Glutamatergic neuron (in vitro differentiated cells): ENCODE results near the gene MAP1LC3B2. TPM values are rescaled to one million over a fixed set of nuclear protein-coding genes. Genes with fewer than 3 reads are reported as not detected.
A peak's percentile ranks its signal among the peaks of the same experiment; 100 is the strongest.

Experiments used
- DNase-seq: peaks from one replicate; pipeline ENCODE4 v3.0.0; 2022
- H3K27ac Mint-ChIP-seq: one replicate; pipeline ENCODE4 v1.8.0; 2020; ENCODE audit warnings: mild to moderate bottlenecking, mixed read lengths, inconsistent platforms; ENCODE audit not compliant: unreplicated experiment
- H3K27me3 Mint-ChIP-seq: one replicate; pipeline ENCODE4 v1.8.0; 2020; ENCODE audit warnings: mild to moderate bottlenecking, moderate library complexity, mixed read lengths, inconsistent platforms; ENCODE audit not compliant: unreplicated experiment
- H3K36me3 Mint-ChIP-seq: one replicate; pipeline ENCODE4 v1.8.0; 2020; ENCODE audit warnings: mild to moderate bottlenecking, mixed read lengths, inconsistent platforms; ENCODE audit not compliant: unreplicated experiment
- H3K4me1 Mint-ChIP-seq: one replicate; pipeline ENCODE4 v1.8.0; 2020; ENCODE audit warnings: mild to moderate bottlenecking, low read depth, mixed read lengths, inconsistent platforms; ENCODE audit not compliant: unreplicated experiment
- H3K4me3 Mint-ChIP-seq: one replicate; pipeline ENCODE4 v1.8.0; 2020; ENCODE audit warnings: mild to moderate bottlenecking, mixed read lengths, inconsistent platforms; ENCODE audit not compliant: unreplicated experiment
- H3K9me3 Mint-ChIP-seq: one replicate; pipeline ENCODE4 v1.8.0; 2020; ENCODE audit warnings: mild to moderate bottlenecking, moderate library complexity, mixed read lengths, inconsistent platforms; ENCODE audit not compliant: unreplicated experiment
- CTCF ChIP-seq: fragments of 200-600 bp; sonication (generic); IDR thresholded peaks from one replicate; pipeline ENCODE4 v1.5.0; 2021; ENCODE audit not compliant: partially characterized antibody, unreplicated experiment
- total RNA-seq: library from RNA; stranded (reverse); fragmentation: NEBNext Ultra II Directional; extraction: Animal tissue kit (Norgen Biotek cat#: 25700); gene quantifications from one replicate; pipeline ENCODE4 v1.2.1, GENCODE V29; 2021; ENCODE audit not compliant: unreplicated experiment

Gene MAP1LC3B2
- total RNA-seq, 1 donor from 2014 or later, result 4.4 TPM

GRCh38 chr12:116528065-116528464, 31.1 kb upstream of the MAP1LC3B2 start:
- H3K27ac Mint-ChIP-seq, result no peak overlapping the region
- no peak for TF ChIP-seq CTCF
- peaks cover 8% of the 10 kb centered on the region for H3K4me1 Mint-ChIP-seq
- H3K9me3 Mint-ChIP-seq, result peaks cover 2% of the 10 kb centered on the region
- DNase-seq, result no peak
- H3K27me3 Mint-ChIP-seq, result peaks cover 11% of the 10 kb centered on the region
- H3K4me3 Mint-ChIP-seq, result no peak overlapping the region
- H3K36me3 Mint-ChIP-seq, result no peaks in the 10 kb centered on the region

GRCh38 chr12:116528498-116528897, 30.7 kb upstream of the MAP1LC3B2 start:
- no peak overlapping the region for H3K27ac Mint-ChIP-seq
- no peak for TF ChIP-seq CTCF
- H3K27me3 Mint-ChIP-seq, result peaks cover 11% of the 10 kb centered on the region
- no peak for DNase-seq
- no peaks in the 10 kb centered on the region for H3K36me3 Mint-ChIP-seq
- peaks cover 2% of the 10 kb centered on the region for H3K9me3 Mint-ChIP-seq
- H3K4me3 Mint-ChIP-seq, result no peak overlapping the region
- H3K4me1 Mint-ChIP-seq, result peaks cover 8% of the 10 kb centered on the region

- peaks cover 2% of the 10 kb centered on the region for H3K9me3 Mint-ChIP-seq
- H3K4me3 Mint-ChIP-seq, result no peak overlapping the region
- no peak overlapping the region for H3K27ac Mint-ChIP-seq
- H3K27me3 Mint-ChIP-seq, result peaks cover 13% of the 10 kb centered on the region
- no peaks in the 10 kb centered on the region for H3K36me3 Mint-ChIP-seq
- H3K4me1 Mint-ChIP-seq, result peaks cover 8% of the 10 kb centered on the region
- DNase-seq, result no peak
- no peak for TF ChIP-seq CTCF
These were observed 30.1 kb upstream of the MAP1LC3B2 start for GRCh38 chr12:116529048-116529447.

GRCh38 chr12:116529686-116530085, 29.5 kb upstream of the MAP1LC3B2 start:
- H3K27ac Mint-ChIP-seq, result no peak overlapping the region
- no peak for TF ChIP-seq CTCF
- DNase-seq, result no peak
- peaks cover 12% of the 10 kb centered on the region for H3K4me1 Mint-ChIP-seq
- H3K27me3 Mint-ChIP-seq, result peaks cover 16% of the 10 kb centered on the region
- H3K36me3 Mint-ChIP-seq, result no peaks in the 10 kb centered on the region
- H3K9me3 Mint-ChIP-seq, result peaks cover 6% of the 10 kb centered on the region
- no peak overlapping the region for H3K4me3 Mint-ChIP-seq

GRCh38 chr12:116532428-116532827, 26.8 kb upstream of the MAP1LC3B2 start:
- Mint-ChIP-seq H3K4me1 (peaks cover 10% of the 10 kb centered on the region), H3K4me3 (peak overlapping the region; percentile 92), H3K27me3 (peaks cover 14% of the 10 kb centered on the region), H3K36me3 (no peaks in the 10 kb centered on the region), H3K27ac (peak overlapping the region; percentile 62), H3K9me3 (peaks cover 7% of the 10 kb centered on the region)
- TF ChIP-seq CTCF, result no peak
- no peak for DNase-seq
